ENCODE data around the gene STING1.
"Not testable (repeated sequence)": the region's sequence is repeated elsewhere in the genome, so short reads cannot be mapped to it uniquely, and the experiment has no call there.

The STING1 gene

GRCh38 chr5:139468421-139468931 lies 14.1 kb downstream of the STING1 start:
- no peak for DNase-seq (ENCODE audit: low spot score)

GRCh38 chr5:139462586-139463276 lies 19.8 kb downstream of the STING1 start, which contains the start of gene ECSCR:
ECSCR (minus strand) TSS chr5:139462743; CDS start chr5:139462670, 73 bp downstream.
- no peak for DNase-seq (ENCODE audit: low spot score)

DNA sequence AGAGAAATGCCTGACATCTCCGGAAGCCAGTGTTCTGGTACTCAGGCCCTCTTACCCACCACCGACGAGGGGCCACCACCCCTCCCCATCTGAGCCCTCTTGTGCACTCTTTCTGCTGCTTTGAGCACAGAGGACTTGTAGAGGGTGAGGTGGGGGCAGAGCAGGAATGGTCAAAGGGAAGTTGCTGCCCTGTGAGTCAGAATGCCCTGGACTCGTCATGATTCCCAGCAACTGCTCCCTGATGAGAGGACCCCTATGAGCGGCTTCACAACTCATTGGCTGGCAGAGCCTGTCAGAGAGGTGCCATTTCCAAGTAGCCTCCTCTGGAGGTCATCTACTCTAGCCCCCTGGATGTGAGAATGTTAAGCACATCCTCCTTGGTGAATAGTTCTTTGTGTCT lies 20.9 kb downstream of the STING1 start:
- no peak for DNase-seq (ENCODE audit: low spot score)

GRCh38 chr5:139461176-139461575 lies 21.4 kb downstream of the STING1 start:
- no peak for DNase-seq (ENCODE audit: low spot score)

- DNase-seq (ENCODE audit: low spot score): no peak
Observed at GRCh38 chr5:139460455-139460854, 22.1 kb downstream of the STING1 start.

GRCh38 chr5:139459451-139459934 lies 23.1 kb downstream of the STING1 start:
- no peak for DNase-seq (ENCODE audit: low spot score)

DNA sequence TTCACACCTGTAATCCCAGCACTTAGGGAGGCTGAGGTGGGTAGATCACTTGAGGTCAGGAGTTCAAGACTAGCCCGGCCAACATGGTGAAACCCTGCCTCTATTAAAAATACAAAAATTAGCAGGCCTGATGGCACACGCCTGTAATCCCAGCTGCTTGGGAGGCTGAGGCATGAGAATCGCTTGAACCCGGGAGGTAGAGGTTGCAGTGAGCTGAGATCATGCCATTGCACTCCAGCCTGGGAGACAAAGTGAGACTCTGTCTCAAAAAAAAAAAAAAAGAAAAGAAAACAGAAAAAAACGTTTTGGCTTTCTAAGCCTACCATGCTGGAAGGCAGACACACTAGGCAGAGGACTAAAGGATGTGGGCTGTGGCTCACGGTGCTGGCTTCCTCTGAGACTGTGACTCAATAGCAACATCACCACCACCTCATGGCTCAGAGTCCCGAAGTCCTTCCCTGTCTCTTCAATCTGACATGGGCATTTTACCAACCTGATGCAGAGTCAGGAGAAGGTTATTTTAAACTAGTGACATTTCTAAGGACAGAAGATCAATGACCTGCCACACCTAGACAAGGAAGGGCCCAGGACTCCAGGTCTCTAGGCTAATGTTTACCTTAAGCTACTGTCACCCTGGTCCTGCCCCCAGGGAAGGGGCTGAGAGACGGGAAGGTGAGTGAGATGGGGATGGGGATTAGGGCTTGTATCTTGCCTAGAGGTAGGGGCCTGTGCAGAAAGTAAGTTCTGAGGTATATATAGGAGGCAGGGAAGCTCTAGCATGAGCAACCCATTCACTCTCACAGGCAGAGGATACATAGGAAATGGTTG lies 23.8 kb downstream of the STING1 start:
- DNase-seq (ENCODE audit: low spot score): no peak

DNA sequence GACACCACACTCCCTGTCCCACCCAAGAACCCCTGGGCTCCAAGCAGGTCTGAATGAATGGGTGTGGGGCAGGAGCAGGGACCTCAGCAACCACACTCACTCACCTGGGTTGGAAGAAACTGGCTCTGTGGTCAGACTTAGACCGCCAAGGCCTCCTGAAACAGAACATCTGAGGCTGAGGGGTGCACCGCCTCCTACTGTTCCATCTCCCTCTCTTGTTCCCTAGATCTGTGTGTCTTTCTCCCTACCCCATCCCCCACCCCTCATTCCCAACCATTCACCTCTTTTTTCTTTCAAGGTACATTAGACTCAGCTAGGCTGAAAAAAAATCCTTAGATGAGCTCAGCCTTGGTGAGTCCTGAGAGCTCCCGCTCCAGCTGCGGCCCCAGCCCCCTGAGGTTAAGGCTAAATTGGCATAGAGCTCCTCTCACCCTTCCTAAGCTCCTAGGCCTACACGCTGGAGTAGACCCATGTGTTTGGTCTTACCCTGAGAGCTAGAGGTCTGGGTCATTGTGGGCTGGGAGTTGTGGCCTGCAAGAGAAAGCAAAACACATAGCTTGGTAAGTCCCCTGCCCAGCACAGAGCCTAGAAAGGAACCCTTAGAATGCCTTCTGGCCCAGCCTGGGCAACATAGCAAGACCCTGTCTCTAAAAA lies 24.8 kb downstream of the STING1 start:
- no peak for DNase-seq (ENCODE audit: low spot score)

DNA sequence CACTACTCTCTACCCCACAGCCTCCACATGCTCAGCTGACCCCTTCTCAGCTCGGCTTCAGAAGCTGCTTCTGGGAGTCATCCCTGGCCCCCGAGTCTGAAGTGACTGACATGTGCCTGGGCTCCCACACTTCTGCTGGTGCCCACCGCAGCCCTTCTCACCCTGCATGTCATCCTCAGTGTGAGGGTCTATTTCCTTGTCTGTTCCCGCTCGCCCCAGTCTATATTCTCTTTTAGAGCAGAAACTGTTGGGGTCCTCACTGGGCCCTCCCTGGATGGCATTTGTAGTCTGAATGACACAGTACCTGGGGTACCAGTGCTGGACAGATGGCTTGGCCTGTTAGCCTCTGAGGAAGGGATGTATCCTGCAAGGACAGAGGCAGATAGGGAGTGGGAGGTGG lies 25.3 kb downstream of the STING1 start:
- DNase-seq (ENCODE audit: low spot score): no peak

- DNase-seq (ENCODE audit: low spot score): no peak
Observed at GRCh38 chr5:139456776-139457175, 25.8 kb downstream of the STING1 start.

DNA sequence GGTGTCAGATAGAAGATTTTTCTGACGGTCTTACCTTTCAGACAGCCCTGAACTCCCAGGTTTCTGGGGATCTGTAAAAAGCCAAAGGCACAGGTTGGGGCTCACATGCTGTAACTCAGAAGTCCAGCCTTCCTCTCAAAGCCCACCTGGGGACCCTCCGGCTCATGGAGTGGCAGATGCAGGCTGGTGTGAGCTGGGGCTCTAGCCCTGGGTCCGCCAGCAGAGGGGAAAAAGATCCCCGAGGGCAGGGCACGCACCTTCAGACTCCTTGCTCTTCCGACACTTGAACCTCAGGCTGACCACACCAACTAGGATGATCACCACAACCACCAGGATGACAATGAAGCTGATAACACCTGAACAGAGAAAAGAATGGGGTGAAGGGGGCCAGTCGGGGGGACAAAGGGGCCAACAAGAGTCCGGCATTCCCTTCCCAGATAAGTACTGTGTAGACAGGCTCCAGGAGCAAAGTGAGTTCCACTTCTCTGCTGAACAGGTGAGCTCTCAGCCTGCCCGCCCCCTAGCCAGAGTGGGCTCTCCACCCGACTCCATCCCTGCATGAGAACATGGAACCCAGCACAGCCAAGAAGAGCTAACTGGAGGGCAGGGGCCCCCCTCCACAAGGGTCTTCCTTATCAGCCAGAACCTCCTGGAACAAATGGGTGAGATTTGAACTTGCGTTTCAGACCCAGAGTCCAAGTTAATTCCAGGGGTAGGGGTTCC lies 27.8 kb downstream of the STING1 start:
- DNase-seq (ENCODE audit: low spot score): no peak

DNA sequence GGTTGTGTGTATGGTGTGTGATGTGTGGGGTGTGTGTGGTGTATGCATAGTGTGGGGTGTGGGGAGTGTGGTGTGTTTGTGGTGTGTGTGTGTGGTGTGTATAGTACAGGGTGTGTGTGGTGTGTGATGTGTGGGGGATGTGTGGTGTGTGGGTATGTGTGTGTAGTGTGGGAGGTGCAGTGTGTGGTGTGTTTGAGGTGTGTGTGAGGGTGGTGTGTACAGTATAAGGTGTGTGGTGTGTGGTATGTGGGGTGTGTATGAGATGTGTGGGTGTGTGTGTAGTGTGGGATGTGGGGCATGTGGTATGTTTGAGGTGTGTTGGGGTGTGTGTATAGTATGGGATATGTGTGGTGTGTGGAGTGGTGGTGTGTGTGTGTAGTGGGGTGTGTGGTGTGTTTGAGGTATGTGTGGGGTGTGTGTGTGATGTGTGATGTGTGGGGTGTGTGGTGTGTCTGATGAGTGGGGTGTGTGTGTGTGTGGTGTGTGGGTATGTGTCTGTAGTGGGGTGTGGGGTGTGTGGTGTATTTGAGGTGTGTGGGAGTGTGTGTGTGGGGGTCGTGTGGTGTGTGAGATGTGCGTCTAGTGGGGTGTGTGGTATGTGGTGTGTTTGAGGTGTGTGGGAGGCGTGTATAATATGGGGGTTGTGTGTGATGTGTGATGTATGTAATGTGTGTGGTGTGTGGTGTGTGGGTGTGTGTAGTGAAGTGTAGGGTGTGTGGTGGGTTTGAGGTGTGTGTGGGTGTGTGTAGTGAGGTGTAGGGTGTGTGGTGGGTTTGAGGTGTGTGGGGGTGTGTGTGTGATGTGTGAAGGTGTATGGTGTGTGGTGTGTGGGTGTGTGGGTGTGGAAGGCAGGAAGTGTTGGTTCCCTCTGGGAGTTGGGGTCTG lies 28.6 kb downstream of the STING1 start:
- DNase-seq (ENCODE audit: low spot score): no peak

- no peak for DNase-seq (ENCODE audit: low spot score)
Observed at GRCh38 chr5:139451878-139452660, 30.5 kb downstream of the STING1 start.

DNA sequence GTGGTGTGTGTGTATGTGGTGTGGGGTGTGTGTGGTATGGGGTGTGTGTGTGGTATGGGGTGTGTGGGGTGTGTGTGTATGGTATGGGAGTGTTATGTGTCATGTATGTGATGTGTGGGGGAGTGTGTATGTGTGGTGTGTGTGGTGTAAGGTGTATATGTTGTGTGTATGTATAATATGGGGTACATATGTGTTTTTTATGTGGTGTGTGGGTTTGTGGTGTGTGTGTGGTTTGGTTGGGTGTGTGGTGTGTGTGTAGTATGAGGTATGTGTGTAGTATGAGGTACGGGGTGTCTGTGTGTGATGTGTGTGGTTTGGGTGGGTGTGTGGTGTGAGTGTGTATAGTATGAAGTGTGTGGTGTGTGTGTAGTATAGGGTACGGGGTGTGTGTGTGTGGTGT lies 31.4 kb downstream of the STING1 start:
- no peak for DNase-seq (ENCODE audit: low spot score)

DNA sequence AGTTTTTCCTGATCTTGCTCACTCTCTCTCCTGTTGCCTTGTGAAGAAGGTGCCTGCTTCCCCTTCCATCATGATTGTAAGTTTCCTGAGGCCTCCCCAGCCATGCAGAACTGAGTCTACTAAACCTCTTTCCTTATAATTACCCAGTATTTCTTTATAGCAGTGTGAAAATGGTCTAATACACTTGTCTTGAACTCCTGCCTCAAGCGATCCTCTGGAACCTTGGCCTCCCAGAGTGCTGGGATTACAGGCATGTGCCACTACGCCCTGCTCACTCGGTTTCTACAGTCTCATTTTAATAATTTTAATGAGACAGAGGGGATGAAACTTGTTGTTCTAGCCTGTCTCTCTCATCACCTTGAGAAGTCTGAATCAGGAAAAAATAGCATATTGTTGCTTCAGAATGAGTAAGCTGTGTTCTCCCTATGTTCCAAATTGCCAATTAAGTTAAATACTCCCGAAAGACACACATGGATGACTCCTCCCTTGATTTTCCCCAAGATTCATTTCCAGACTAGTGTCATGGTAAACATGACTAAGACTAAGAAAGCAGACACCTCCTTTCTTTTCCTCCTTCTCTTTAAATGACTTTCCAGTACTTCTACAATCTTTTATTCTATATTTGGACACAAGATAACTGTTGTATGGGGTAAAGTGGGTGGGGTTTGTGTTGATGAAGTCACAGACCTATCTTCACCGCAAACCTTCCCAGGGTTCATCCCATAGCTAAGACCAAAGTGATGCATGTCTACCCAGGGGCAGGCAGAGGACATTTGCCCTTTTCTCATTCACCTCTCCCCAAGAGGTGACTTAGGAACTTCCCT lies 35.4 kb downstream of the STING1 start:
- no peak for DNase-seq (ENCODE audit: low spot score)

- no peak for DNase-seq (ENCODE audit: low spot score)
Observed at GRCh38 chr5:139445325-139446170, 37.0 kb downstream of the STING1 start.

DNA sequence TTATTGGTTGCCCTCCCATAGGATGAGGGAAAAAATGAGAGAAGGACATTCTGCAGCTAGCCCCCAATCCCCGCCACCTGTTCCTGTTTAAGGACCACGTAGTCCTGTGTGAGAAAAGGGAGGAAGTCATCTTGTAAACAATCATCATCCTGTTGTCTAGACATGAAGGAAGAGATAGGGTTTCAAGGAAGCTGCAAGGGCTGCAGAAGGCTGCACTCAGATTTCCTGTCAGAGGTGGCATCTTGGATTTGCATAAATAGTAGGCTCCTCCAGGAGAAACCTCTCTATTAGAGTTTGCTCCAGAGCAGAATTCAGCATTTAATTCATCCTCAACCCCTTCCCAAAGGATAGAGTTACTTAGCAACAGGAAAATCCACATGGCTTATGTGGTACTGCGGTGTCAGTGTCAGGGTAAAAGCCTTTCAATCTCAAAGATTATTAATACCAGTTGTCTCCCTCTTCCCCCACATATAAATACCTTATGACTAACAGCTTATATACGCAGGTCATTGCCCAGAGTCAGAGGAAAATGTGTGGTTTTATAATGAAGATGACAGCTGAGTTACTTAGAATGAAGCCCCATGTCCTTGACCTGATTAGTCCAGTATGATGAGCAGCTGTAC lies 38.6 kb downstream of the STING1 start:
- no peak for DNase-seq (ENCODE audit: low spot score)

- DNase-seq (ENCODE audit: low spot score): not testable (repeated sequence)
Observed at GRCh38 chr5:139440416-139440815, 42.1 kb downstream of the STING1 start.

Measured in left forelimb (tissue), 1 donor.